Lower lobe of right lung (tissue), 2 donors: Measurements from ENCODE around the gene LCE6A. TPM values are rescaled to one million over a fixed set of nuclear protein-coding genes. Genes with fewer than 3 reads are reported as not detected.

Experiments used
- ATAC-seq, 2 donors: fragments of 200-7000 bp; cut with Tn5 transposase; one replicate each; pipeline ENCODE4 v1.9.1; 2020 to 2022; ENCODE audit warnings: mild to moderate bottlenecking in 2 of 2, moderate library complexity in 2 of 2
- DNase-seq: peaks from one replicate; pipeline ENCODE4 v3.0.0-alpha.2; 2020
- H3K27ac ChIP-seq: fragments of 200-600 bp; one replicate; pipeline ENCODE4 v1.8.0; 2022
- H3K27me3 ChIP-seq: fragments of 200-600 bp; one replicate; pipeline ENCODE4 v1.8.0; 2022; ENCODE audit warnings: low read depth
- H3K36me3 ChIP-seq: fragments of 200-600 bp; one replicate; pipeline ENCODE4 v1.8.0; 2022; ENCODE audit warnings: mild to moderate bottlenecking
- H3K4me1 ChIP-seq: fragments of 200-600 bp; one replicate; pipeline ENCODE4 v1.8.0; 2022
- H3K4me3 ChIP-seq: fragments of 200-600 bp; one replicate; pipeline ENCODE4 v1.8.0; 2022; ENCODE audit warnings: mild to moderate bottlenecking
- H3K9me3 ChIP-seq: fragments of 200-600 bp; one replicate; pipeline ENCODE4 v1.8.0; 2022
- CTCF ChIP-seq: fragments of 200-600 bp; IDR thresholded peaks from one replicate; pipeline ENCODE4 v1.8.0; 2022; ENCODE audit warnings: antibody characterized with exemption, mild to moderate bottlenecking
- intact Hi-C: fragments of 100-400 bp; cut with DNase I; formaldehyde crosslinking; loops from one replicate; pipeline ENCODE4 v1.11.0; 2022
- total RNA-seq: library from RNA; stranded (reverse); fragmentation: NEBNext Ultra II Directional; extraction: Animal tissue kit (Norgen Biotek cat#: 25700); gene quantifications from one replicate; pipeline ENCODE4 v1.2.1, GENCODE V29; 2021
- donor health status: DM: no; HTN: yes; CAD: no; lungs with severe emphysema.

The LCE6A gene
- total RNA-seq, 1 donor from 2014 or later, result not detected

- H3K4me3 ChIP-seq, result no peak overlapping the region
- H3K36me3 ChIP-seq, result no peaks in the 10 kb centered on the region
- ATAC-seq (no peak), DNase-seq (no peak)
- H3K4me1 ChIP-seq, result no peaks in the 10 kb centered on the region
- intact Hi-C loops, result no loop called here
- no peaks in the 10 kb centered on the region for H3K27me3 ChIP-seq
- H3K27ac ChIP-seq, result no peak overlapping the region
- TF ChIP-seq CTCF, result no peak
- H3K9me3 ChIP-seq, result no peaks in the 10 kb centered on the region
Observed at GRCh38 chr1:152884085-152884484, 41.4 kb downstream of the LCE6A start.

GRCh38 chr1:152884506-152884905 is 41.9 kb downstream of the LCE6A start:
- H3K27ac ChIP-seq, result no peak overlapping the region
- no peak overlapping the region for H3K4me3 ChIP-seq
- ATAC-seq, result no peak
- no peak for TF ChIP-seq CTCF
- H3K4me1 ChIP-seq, result no peaks in the 10 kb centered on the region
- H3K27me3 ChIP-seq, result no peaks in the 10 kb centered on the region
- no peaks in the 10 kb centered on the region for H3K36me3 ChIP-seq
- H3K9me3 ChIP-seq, result no peaks in the 10 kb centered on the region
- DNase-seq, result no peak
- intact Hi-C loops, result no loop called here

- ATAC-seq (no peak), DNase-seq (no peak)
- Histone ChIP-seq H3K36me3 (no peaks in the 10 kb centered on the region), H3K27me3 (no peaks in the 10 kb centered on the region), H3K9me3 (no peaks in the 10 kb centered on the region), H3K4me1 (no peaks in the 10 kb centered on the region), H3K4me3 (no peak overlapping the region), H3K27ac (no peak overlapping the region)
- no peak for TF ChIP-seq CTCF
- intact Hi-C loops, result no loop called here
Observed at GRCh38 chr1:152884966-152885624, 42.4 kb downstream of the LCE6A start.

GRCh38 chr1:152886085-152886484 is 43.4 kb downstream of the LCE6A start:
- Histone ChIP-seq H3K27ac (no peak overlapping the region), H3K36me3 (no peaks in the 10 kb centered on the region), H3K27me3 (no peaks in the 10 kb centered on the region), H3K9me3 (no peaks in the 10 kb centered on the region), H3K4me1 (no peaks in the 10 kb centered on the region), H3K4me3 (no peak overlapping the region)
- TF ChIP-seq CTCF, result no peak
- no peak for DNase-seq
- intact Hi-C loops, result no loop called here
- ATAC-seq, result no peak

GRCh38 chr1:152886758-152887409 is 44.2 kb downstream of the LCE6A start:
- ATAC-seq (no peak), DNase-seq (no peak)
- Histone ChIP-seq H3K4me3 (no peak overlapping the region), H3K27me3 (no peaks in the 10 kb centered on the region), H3K9me3 (no peaks in the 10 kb centered on the region), H3K4me1 (no peaks in the 10 kb centered on the region), H3K36me3 (no peaks in the 10 kb centered on the region), H3K27ac (no peak overlapping the region)
- no peak for TF ChIP-seq CTCF
- intact Hi-C loops, result no loop called here
